HCT116 (cell line): Measurements from ENCODE around the gene TCIRG1. TPM values are rescaled to one million over a fixed set of nuclear protein-coding genes. Genes with fewer than 3 reads are reported as not detected.

Experiments used
- ATAC-seq: fragments of 200-7000 bp; cut with Tn5 transposase; 2 replicates; pipeline ENCODE4 v1.9.1; 2020; ENCODE audit warnings: mild to moderate bottlenecking, moderate library complexity
- BruUV-seq: library from RNA; stranded (reverse); fragments of 400-500 nt; replicated peaks from 2 replicates; lab custom pipeline; 2021; lab: Mats Ljungman, UMichigan
- CTCF ChIA-PET: fragments of 300-600 bp; sonication (Branson Sonifier 250); formaldehyde crosslinking; loops from one replicate; lab custom pipeline; 2021; ENCODE audit warnings: antibody characterized with exemption; lab: Charles Lee
- POLR2A ChIA-PET: fragments of 300-600, 350-600 bp; sonication (Branson Sonifier 250); formaldehyde crosslinking; loops from one replicate; lab custom pipeline; 2021; ENCODE audit warnings: antibody characterized with exemption; lab: Charles Lee
- RAD21 ChIA-PET, 2 experiments: fragments of 300-600 bp; sonication (Branson Sonifier 250); formaldehyde crosslinking; loops; one replicate each; lab custom pipeline; 2023; ENCODE audit warnings: low total read pairs in 2 of 2; ENCODE audit not compliant: uncharacterized antibody in 2 of 2, unreplicated experiment in 2 of 2, low non-redundant PET in 1 of 2; lab: Charles Lee
- DNase-seq: peaks from one replicate; pipeline ENCODE4 v3.0.0-alpha.2; 2010; ENCODE audit warnings: low read depth, low spot score
- H2AFZ ChIP-seq: fragments of 200-600 bp; shearing (Covaris generic), sonication (generic); 2 replicates; pipeline ENCODE4 v1.6.1; 2017; ENCODE audit warnings: low read depth, mixed run types, mixed read lengths, antibody characterized with exemption, low read length; ENCODE audit not compliant: poor library complexity, severe bottlenecking
- H3K27ac ChIP-seq: 2 replicates; pipeline ENCODE4 v1.5.1; 2012; ENCODE audit warnings: low read depth, low read length
- H3K27me3 ChIP-seq: fragments of 200-600 bp; sonication (generic); 2 replicates; pipeline ENCODE4 v1.6.1; 2016; ENCODE audit warnings: mixed run types, low read length, mixed read lengths; ENCODE audit not compliant: insufficient read depth
- H3K36me3 ChIP-seq, 2 experiments: fragments of 200-500 bp in 1 of 2; fragments of 200-600 bp in 1 of 2; sonication (Bioruptor generic) in 1 of 2; sonication (generic) in 1 of 2; 2 replicates each; pipeline versions ENCODE4 v1.5.1 to v1.6.1; 2014 to 2016; ENCODE audit warnings: low read length in 2 of 2, inconsistent platforms in 1 of 2, mixed read lengths in 1 of 2, mixed run types in 1 of 2; ENCODE audit not compliant: insufficient read depth in 2 of 2, control insufficient read depth in 1 of 2
- H3K4me1 ChIP-seq, 2 experiments: fragments of 200-600 bp in 1 of 2; sonication (generic) in 1 of 2; 2 replicates each; pipeline versions ENCODE4 v1.5.1 to v1.6.1; 2012 to 2017; ENCODE audit warnings: low read length in 2 of 2, inconsistent platforms in 1 of 2, mild to moderate bottlenecking in 1 of 2, mixed read lengths in 1 of 2, mixed run types in 1 of 2, moderate library complexity in 1 of 2; ENCODE audit not compliant: insufficient read depth in 2 of 2, control insufficient read depth in 1 of 2
- H3K4me2 ChIP-seq: fragments of 200-600 bp; sonication (generic); 2 replicates; pipeline ENCODE4 v1.6.1; 2017; ENCODE audit warnings: mixed run types, low read length, mixed read lengths
- H3K4me3 ChIP-seq, 2 experiments: fragments of 200-600 bp in 1 of 2; sonication (generic) in 1 of 2; replicated peaks in 1 of 2; 2 replicates each; pipeline ENCODE4 v1.5.1; 2011 to 2016; ENCODE audit warnings: low read length in 2 of 2, control low read depth in 1 of 2, low read depth in 1 of 2, mild to moderate bottlenecking in 1 of 2, mixed read lengths in 1 of 2, mixed run types in 1 of 2
- H3K79me2 ChIP-seq: fragments of 200-600 bp; sonication (generic); 2 replicates; pipeline ENCODE4 v1.6.1; 2017; ENCODE audit warnings: mild to moderate bottlenecking, mixed run types, low read length, moderate library complexity, mixed read lengths; ENCODE audit not compliant: insufficient read depth
- H3K9ac ChIP-seq: fragments of 200-600 bp; sonication (generic); 2 replicates; pipeline ENCODE4 v1.6.1; 2016; ENCODE audit warnings: low read length, mixed read lengths
- H3K9me2 ChIP-seq: fragments of 200-600 bp; sonication (generic), shearing (Covaris generic); 2 replicates; pipeline ENCODE4 v1.6.1; 2017; ENCODE audit warnings: mixed run types, mild to moderate bottlenecking, moderate library complexity; ENCODE audit not compliant: insufficient read depth
- H3K9me3 ChIP-seq, 2 experiments: fragments of 200-500 bp in 1 of 2; fragments of 200-600 bp in 1 of 2; sonication (Bioruptor generic) in 1 of 2; sonication (generic) in 1 of 2; 2 replicates each; pipeline ENCODE4 v1.6.1; 2014 to 2017; ENCODE audit warnings: low read length in 2 of 2, mixed read lengths in 2 of 2, inconsistent platforms in 1 of 2, low read depth in 1 of 2, mild to moderate bottlenecking in 1 of 2, mixed run types in 1 of 2, moderate library complexity in 1 of 2; ENCODE audit not compliant: control insufficient read depth in 1 of 2, insufficient read depth in 1 of 2
- H4K20me1 ChIP-seq: fragments of 200-600 bp; sonication (generic), shearing (Covaris generic); 2 replicates; pipeline ENCODE4 v1.6.1; 2017; ENCODE audit warnings: mixed run types, mild to moderate bottlenecking, moderate library complexity; ENCODE audit not compliant: insufficient read depth
- ATF3 ChIP-seq: IDR thresholded peaks from 2 replicates; pipeline ENCODE4 v1.6.1; 2012
- CBX3 ChIP-seq: IDR thresholded peaks from 2 replicates; pipeline ENCODE4 v1.6.1; 2012; ENCODE audit warnings: low read depth
- CEBPB ChIP-seq: IDR thresholded peaks from 2 replicates; pipeline ENCODE4 v1.6.1; 2012; ENCODE audit warnings: low read depth
- EZH2phosphoT487 ChIP-seq: fragments of 200-600 bp; IDR thresholded peaks from 2 replicates; pipeline ENCODE4 v1.6.1; 2018; ENCODE audit warnings: antibody characterized with exemption, borderline replicate concordance
- POLR2AphosphoS5 ChIP-seq: IDR thresholded peaks from 2 replicates; pipeline ENCODE4 v1.6.1; 2011; ENCODE audit warnings: mild to moderate bottlenecking, low read depth, low read length, moderate library complexity
- RAD21 ChIP-seq: IDR thresholded peaks from 2 replicates; pipeline ENCODE4 v1.6.1; 2012; ENCODE audit warnings: low read depth, mild to moderate bottlenecking
- SIN3A ChIP-seq: IDR thresholded peaks from 2 replicates; pipeline ENCODE4 v1.6.1; 2012; ENCODE audit warnings: low read depth
- SP1 ChIP-seq: IDR thresholded peaks from 2 replicates; pipeline ENCODE4 v1.6.1; 2012; ENCODE audit warnings: low read depth
- YY1 ChIP-seq: IDR thresholded peaks from 2 replicates; pipeline ENCODE4 v1.6.1; 2011; ENCODE audit warnings: low read length, low read depth, moderate library complexity, mild to moderate bottlenecking; ENCODE audit not compliant: insufficient replicate concordance; ENCODE audit errors: extremely low read depth
- intact Hi-C: fragments of 100-400 bp; cut with micrococcal nuclease; formaldehyde crosslinking; loops from 2 replicates; pipeline ENCODE4 v1.10.0; 2022
- total RNA-seq: library from RNA; stranded (reverse); gene quantifications from one replicate; pipeline ENCODE4 v1.2.1, GENCODE V29; 2021; ENCODE audit not compliant: unreplicated experiment

TCIRG1 gene
- total RNA-seq, 1 experiment from 2014 or later = 101 TPM

GRCh38 chr11:68002938-68003845 lies 35.6 kb upstream of the TCIRG1 start:
- Histone ChIP-seq H3K4me1 (peaks cover 18 to 31% of the 10 kb centered on the region in 2 experiments), H2AFZ (no peak overlapping the region), H3K9me2 (no peaks in the 10 kb centered on the region), H3K79me2 (0 out of 2 replicates have a peak, but pooled peaks cover 4% of the 10 kb centered on the region), H4K20me1 (no peaks in the 10 kb centered on the region), H3K27ac (peak overlapping the region; percentile 77), H3K36me3 (no peaks in the 10 kb centered on the region), H3K4me3 (peak overlapping the region; percentile 58 to 78), H3K27me3 (no peaks in the 10 kb centered on the region), H3K4me2 (peak overlapping the region; percentile 98), H3K9ac (peak overlapping the region; percentile 78), H3K9me3 (no peaks in the 10 kb centered on the region)
- ATAC-seq (peak; percentile 57), DNase-seq (no peak)
- no TSS peak for BruUV-seq
- TF ChIP-seq CBX3 (no peak), RAD21 (no peak), CEBPB (no peak), SIN3A (no peak), YY1 (no peak), ATF3 (no peak), POLR2AphosphoS5 (no peak), EZH2phosphoT487 (no peak), SP1 (no peak)
- intact Hi-C loops = no loop called here
- ChIA-PET RAD21 (no interaction called here), CTCF (interaction anchor here (1.2 kb wide), 1 partner anchor 48 kb away, joined by 3 read pairs; no protein-coding TSS in a partner anchor), POLR2A (no interaction called here)
